Lung microvascular endothelial cell (primary cell): Measurements from ENCODE around the gene DTX2. TPM values are rescaled to one million over a fixed set of nuclear protein-coding genes. Genes with fewer than 3 reads are reported as not detected.
A peak's percentile ranks its signal among the peaks of the same experiment; 100 is the strongest.
"Not testable (repeated sequence)": the region's sequence is repeated elsewhere in the genome, so short reads cannot be mapped to it uniquely, and the experiment has no call there.

Experiments used
- DNase-seq, 2 donors: peaks; one replicate each; pipeline versions ENCODE4 v3.0.0 to v3.0.0-alpha.2; 2010; ENCODE audit warnings: low read depth in 2 of 2
- total RNA-seq: library from RNA; depleted of rRNA; stranded (reverse); fragments of >200 nt; gene quantifications from 2 replicates; pipeline ENCODE4 v1.2.1, GENCODE V29; 2014

DTX2 gene
- total RNA-seq, 1 donor from 2014 or later = 3.6 TPM

- DNase-seq = not testable (repeated sequence)
Observed at GRCh38 chr7:76443846-76444245, 17.7 kb upstream of the DTX2 start.

GRCh38 chr7:76445577-76446008, 15.9 kb upstream of the DTX2 start:
- DNase-seq = peak in 1 of 2 donors; percentile 63

DNA sequence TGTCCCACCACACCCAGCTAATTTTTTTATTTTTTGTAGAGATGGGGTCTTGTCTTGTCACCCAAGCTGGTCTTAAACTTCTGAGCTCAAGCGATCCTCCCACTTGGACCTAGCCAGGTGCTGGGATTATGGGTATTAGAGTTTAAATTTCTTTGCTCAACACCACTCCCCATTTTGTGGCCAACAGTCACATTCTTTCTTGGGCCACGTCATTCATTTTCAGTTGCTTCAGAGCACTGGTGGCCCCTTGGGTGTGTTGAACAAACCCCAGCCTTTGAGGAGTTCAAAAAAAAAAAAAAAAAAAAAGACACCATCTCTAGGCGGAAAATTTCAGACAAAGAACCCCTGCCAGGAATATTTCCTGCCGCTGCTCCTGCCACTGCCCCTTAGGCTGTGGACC, 4.5 kb upstream of the DTX2 start:
- DNase-seq = not testable (repeated sequence)

- DNase-seq = not testable (repeated sequence)
Observed at GRCh38 chr7:76458504-76458903, 3.0 kb upstream of the DTX2 start.

DNA sequence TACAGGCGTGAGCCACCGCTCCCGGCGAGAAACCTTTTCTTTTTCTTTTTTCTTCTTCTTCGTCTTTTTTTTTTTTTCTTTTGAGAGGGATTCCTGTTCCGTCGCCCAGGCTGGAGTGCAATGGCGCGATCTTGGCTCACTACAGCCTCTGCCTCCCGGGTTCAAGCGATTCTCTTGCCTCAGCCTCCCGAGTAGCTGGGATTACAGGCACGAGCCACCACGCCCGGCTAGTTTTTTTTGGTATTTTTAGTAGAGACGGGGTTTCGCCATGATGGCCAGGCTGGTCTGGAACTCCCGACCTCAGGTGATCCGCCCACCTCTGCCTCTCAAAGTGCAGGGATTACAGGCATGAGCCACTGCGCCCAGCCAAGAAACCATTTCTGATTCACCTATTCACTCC, 742 bp upstream of the DTX2 start:
- DNase-seq = not testable (repeated sequence)

GRCh38 chr7:76462271-76462882, 868 bp downstream of the DTX2 start:
- DNase-seq = not testable (repeated sequence)

DNA sequence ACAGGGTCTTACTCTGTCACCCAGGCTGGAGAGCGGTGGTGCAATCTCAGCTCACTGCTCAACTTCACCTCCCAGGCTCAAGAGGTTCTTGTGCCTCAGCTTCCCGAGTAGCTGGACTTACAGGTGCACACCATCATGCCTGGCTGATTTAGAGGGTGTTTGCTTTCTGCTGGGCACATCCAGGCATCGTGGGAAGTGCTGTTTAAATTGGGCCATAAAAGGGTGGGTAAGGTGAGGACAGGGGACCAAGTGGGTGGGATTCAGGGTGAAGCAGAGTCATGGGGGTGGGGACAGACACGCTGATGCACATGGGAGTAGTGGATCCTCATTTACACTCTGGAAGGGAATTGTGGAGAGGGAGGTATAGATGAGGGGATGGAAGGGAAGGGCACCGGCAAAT, 3.5 kb downstream of the DTX2 start:
- DNase-seq = not testable (repeated sequence)

- DNase-seq = not testable (repeated sequence)
Observed at GRCh38 chr7:76465950-76466349, 4.4 kb downstream of the DTX2 start.

GRCh38 chr7:76467743-76468404, 6.4 kb downstream of the DTX2 start:
- DNase-seq = not testable (repeated sequence)

DNA sequence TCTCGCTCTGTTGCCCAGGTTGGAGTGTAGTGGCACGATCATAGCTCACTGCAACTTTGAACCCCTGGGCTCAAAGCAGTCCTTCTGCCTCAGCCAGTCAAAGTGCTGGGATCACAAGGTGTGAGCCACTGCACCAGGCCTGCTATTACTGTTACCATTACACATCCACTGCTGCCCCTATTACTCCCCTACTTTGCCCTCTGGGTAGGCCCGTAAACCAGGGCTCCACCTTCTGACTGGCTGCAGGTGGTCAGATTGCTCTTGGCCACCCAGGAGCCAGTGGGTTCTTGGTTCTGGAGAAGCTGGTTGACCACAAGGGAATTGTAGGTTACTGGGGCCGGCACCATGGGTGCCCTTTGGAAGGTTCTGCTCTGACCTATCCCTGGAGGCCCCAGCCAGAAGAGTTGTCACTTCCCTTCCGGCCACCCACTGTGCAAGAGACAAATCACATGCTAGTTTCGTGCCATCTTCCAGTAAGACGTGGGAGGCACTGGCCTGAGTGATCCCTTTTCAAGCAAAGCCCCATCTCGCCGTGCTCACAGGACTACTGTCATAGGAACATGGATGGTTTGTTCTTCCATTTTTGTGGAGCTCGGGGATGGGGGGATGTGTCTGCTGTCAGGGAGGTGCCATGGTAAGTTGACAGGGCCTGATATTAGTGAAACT, 10.2 kb downstream of the DTX2 start:
- not testable (repeated sequence) for DNase-seq

DNA sequence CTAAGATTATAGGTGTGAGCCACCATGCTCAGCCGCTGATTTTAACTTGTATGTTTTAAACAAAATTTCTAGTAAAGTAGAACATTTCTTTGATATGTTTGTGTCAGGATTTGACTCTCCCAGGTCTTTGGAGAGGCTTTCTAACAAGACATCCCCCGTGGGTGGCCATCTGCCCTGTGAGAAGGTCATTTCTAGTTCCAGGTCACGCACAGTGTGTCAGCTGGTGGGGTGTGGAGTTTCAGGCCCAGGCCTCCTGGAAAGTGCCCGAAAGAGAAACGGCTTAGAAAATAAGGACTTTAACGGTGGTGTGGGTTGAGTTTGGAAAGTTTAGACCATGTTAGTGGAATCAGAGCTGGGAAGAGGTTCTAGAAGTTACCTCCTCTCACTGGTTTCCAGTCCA, 11.6 kb downstream of the DTX2 start:
- DNase-seq = not testable (repeated sequence)

DNA sequence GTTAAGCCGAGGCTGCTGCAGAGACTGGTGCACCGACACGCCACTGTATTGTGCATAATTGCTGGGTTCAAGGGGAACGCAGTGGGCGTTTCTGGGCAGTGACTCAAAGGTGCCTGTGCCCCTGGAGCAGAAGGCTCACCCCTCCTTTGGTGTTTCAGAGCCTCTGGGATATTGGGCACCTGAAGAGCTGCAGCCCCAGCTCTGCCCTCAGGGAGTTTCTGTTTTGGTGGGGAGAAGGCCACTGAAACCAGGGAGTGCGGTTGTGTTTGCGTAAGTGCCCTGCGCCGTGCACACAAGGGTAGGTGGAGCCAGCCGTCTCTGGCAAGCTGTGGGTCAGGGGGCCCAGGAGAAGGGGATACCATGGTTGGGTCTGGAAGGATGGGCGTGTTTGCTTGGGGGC, 14.8 kb downstream of the DTX2 start:
- DNase-seq = not testable (repeated sequence)

DNA sequence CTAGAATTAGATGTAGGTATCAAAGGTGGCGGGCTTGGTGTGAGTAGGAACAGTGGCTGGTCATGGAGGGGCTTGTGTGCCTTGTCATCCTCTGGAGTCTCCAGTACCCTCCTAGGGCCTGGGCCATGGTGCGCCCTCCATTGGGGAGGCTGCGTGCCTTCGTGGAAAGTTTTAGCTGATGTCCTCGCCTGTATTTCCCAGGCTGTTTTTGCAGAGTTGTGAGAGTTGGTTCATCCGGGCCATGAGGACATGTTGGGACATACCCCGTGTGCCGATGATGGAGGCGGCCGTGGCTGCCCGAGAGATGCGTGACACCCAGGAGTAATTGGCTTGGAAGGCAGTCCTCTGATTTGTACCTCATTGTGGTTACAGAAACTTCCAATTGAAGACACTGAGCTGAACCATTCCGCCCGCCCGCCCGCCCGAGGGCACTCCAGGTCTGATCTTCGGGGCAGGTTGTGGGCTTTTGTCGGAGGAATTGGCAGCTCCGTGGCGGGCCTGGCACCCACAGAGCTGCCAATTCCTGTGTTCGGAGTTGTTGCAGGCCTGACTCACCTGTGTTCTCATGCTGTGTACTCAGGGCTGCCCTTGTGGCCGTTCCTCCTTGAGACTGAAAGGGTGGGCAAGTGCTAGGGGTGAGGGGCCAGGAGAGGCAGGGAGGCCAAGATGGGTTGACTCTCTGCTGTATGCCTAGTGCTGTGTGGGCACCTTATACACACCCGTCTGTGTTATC, 15.4 kb downstream of the DTX2 start:
- not testable (repeated sequence) for DNase-seq

- not testable (repeated sequence) for DNase-seq
Observed at GRCh38 chr7:76479628-76480027, 18.1 kb downstream of the DTX2 start.

DNA sequence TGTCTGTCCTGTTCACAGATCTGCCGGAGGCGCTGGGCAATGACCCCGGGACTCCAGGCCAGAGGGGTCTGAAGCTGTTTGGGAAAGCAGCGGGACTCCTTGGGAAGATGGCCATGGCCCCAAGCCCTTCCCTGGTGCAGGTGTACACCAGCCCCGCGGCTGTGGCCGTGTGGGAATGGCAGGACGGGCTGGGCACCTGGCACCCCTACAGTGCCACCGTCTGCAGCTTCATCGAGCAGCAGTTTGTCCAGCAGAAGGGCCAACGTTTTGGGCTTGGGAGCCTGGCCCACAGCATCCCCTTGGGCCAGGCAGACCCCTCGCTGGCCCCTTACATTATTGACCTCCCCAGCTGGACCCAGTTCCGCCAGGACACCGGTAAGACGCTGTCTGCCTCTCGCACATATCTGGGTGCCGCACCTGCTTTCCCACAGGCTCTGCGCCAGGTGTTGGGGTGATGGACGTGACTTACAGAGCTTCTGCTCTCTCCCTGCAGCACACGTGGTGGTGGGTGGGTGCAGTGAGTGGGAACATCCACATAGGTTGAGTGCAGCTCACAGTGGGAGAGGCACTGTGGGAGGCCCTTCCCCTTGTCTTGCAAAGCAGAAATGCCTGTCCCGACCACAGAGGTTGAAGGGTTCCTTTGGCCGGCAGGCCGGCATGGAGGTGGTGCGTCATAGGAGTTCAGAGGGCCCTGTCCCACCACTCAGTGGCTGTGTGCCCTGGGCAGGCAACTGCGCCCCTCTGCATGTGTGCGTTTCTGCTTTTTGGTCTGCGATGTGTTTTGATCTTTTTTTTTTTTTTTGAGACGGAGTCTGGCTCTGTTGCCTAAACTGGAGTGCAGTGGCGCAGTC, 19.1 kb downstream of the DTX2 start:
- DNase-seq = not testable (repeated sequence)

DNA sequence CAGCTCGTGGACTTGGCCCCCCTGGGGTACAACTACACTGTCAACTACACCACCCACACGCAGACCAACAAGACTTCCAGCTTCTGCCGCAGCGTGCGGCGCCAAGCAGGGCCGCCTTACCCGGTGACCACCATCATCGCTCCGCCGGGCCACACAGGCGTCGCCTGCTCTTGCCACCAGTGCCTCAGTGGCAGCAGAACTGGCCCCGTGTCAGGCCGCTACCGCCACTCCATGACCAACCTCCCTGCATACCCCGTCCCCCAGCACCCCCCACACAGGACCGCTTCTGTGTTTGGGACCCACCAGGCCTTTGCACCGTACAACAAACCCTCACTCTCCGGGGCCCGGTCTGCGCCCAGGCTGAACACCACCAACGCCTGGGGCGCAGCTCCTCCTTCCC, 21.2 kb downstream of the DTX2 start:
- not testable (repeated sequence) for DNase-seq

DNA sequence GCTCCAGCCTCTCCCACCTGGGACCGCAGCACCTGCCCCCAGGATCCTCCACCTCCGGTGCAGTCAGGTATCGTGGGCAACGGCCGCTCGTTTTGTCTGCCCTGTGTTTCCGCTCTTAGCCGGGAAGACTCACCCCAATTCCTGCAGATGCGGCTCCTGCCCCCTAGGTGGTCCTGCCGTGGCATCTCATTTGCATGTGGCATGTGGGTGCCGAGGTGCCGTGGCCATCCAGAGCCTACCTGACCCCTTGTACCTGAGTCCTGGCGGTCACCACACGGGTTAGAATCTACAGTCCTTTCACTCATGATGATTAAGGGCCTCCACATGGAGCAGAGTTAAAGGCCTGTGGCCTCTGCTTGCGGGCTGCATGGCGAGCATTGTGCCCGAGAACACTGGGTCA, 21.6 kb downstream of the DTX2 start:
- DNase-seq = not testable (repeated sequence)

GRCh38 chr7:76484456-76484855, 22.9 kb downstream of the DTX2 start:
- not testable (repeated sequence) for DNase-seq

GRCh38 chr7:76485822-76486610, 24.5 kb downstream of the DTX2 start:
- DNase-seq = not testable (repeated sequence)

- not testable (repeated sequence) for DNase-seq
Observed at GRCh38 chr7:76486618-76487017, 25.1 kb downstream of the DTX2 start.
